GM12878 (cell line): Measurements from ENCODE around the gene HNRNPA2B1. TPM values are rescaled to one million over a fixed set of nuclear protein-coding genes. Genes with fewer than 3 reads are reported as not detected.

ENCODE experiments used
- ATAC-seq: fragments of 200-7000 bp; cut with Tn5 transposase; 3 replicates; pipeline ENCODE4 v1.9.1; 2020; ENCODE audit warnings: mild to moderate bottlenecking, moderate library complexity
- Bru-seq: library from RNA; stranded (reverse); fragments of 400-500 nt; gene quantifications from one replicate; lab custom pipeline; 2021; lab: Mats Ljungman, UMichigan
- BruChase-seq, 2 experiments: library from RNA; stranded (reverse); fragments of 400-500 nt; gene quantifications; one replicate each; lab custom pipeline; 2021; lab: Mats Ljungman, UMichigan
- BruUV-seq: library from RNA; stranded (reverse); fragments of 400-500 nt; replicated peaks from 2 replicates; lab custom pipeline; 2021; lab: Mats Ljungman, UMichigan
- CTCF ChIA-PET: fragments of 300-600 bp; sonication (Branson Sonifier 250); formaldehyde crosslinking; extraction: SDS; loops from one replicate; lab custom pipeline; 2021; ENCODE audit warnings: inconsistent platforms; lab: Yijun Ruan, JAX
- POLR2A ChIA-PET: fragments of 350-600 bp; formaldehyde crosslinking; extraction: SDS; loops from one replicate; lab custom pipeline; 2021; ENCODE audit warnings: inconsistent platforms; lab: Charles Lee
- RAD21 ChIA-PET: fragments of 300-600 bp; sonication (Branson Sonifier 250); formaldehyde crosslinking; loops from one replicate; lab custom pipeline; 2023; ENCODE audit warnings: antibody characterized with exemption; ENCODE audit not compliant: unreplicated experiment; lab: Charles Lee
- SMC1A ChIA-PET: fragments of 300-600 bp; sonication (Branson Sonifier 250); formaldehyde crosslinking; loops from one replicate; lab custom pipeline; 2023; ENCODE audit not compliant: unreplicated experiment, uncharacterized antibody; lab: Charles Lee
- DNase-seq: peaks from one replicate; pipeline ENCODE4 v3.0.0-alpha.2; 2011; ENCODE audit warnings: low read depth, low spot score
- FAIRE-seq: peaks from 3 replicates; lab custom pipeline; 2011; peaks lifted over from hg19 to GRCh38; lab: Jason Lieb, UNC
- H2AFZ ChIP-seq: 2 replicates; pipeline ENCODE4 v1.6.0; 2011; ENCODE audit warnings: low read depth, low read length, control low read depth; ENCODE audit not compliant: control insufficient read depth
- H3K27ac ChIP-seq: 2 replicates; pipeline ENCODE4 v1.5.1; 2011; ENCODE audit warnings: control low read depth; ENCODE audit not compliant: control insufficient read depth, insufficient read depth
- H3K27me3 ChIP-seq, 2 experiments: replicated peaks in 1 of 2; 2 replicates each; pipeline versions ENCODE4 v1.6.0 to v1.6.1; 2011; ENCODE audit warnings: low read length in 1 of 2; ENCODE audit not compliant: control insufficient read depth in 2 of 2, insufficient read depth in 2 of 2
- H3K36me3 ChIP-seq, 2 experiments: 2 replicates each; pipeline ENCODE4 v1.5.1; 2011; ENCODE audit warnings: low read length in 1 of 2; ENCODE audit not compliant: control insufficient read depth in 2 of 2, insufficient read depth in 2 of 2
- H3K4me1 ChIP-seq: 2 replicates; pipeline ENCODE4 v1.6.1; 2011; ENCODE audit warnings: mild to moderate bottlenecking, low read length, moderate library complexity, mixed read lengths; ENCODE audit not compliant: control insufficient read depth, insufficient read depth
- H3K4me2 ChIP-seq: 2 replicates; pipeline ENCODE4 v1.6.0; 2011; ENCODE audit warnings: control low read depth; ENCODE audit not compliant: control insufficient read depth, insufficient read depth
- H3K4me3 ChIP-seq: fragments of 200-600 bp; sonication (generic); 2 replicates; pipeline ENCODE4 v1.5.1; 2016
- H3K79me2 ChIP-seq: 2 replicates; pipeline ENCODE4 v1.6.0; 2011; ENCODE audit warnings: low read length; ENCODE audit not compliant: control insufficient read depth, insufficient read depth
- H3K9ac ChIP-seq: 2 replicates; pipeline ENCODE4 v1.8.0; 2011; ENCODE audit warnings: low read length, control low read depth, mixed read lengths; ENCODE audit not compliant: control insufficient read depth, insufficient read depth
- H3K9me3 ChIP-seq: replicated peaks from 3 replicates; pipeline ENCODE4 v1.5.1; 2011; ENCODE audit warnings: mild to moderate bottlenecking, low read length; ENCODE audit not compliant: control insufficient read depth, insufficient read depth
- H4K20me1 ChIP-seq: 2 replicates; pipeline ENCODE4 v1.6.0; 2011; ENCODE audit not compliant: control insufficient read depth, insufficient read depth
- CHD2 ChIP-seq: IDR thresholded peaks from 2 replicates; pipeline ENCODE4 v1.6.1; 2011; ENCODE audit warnings: low read depth, low read length, improper control_type of control experiment, borderline replicate concordance
- EGR1 ChIP-seq, 2 experiments: IDR thresholded peaks; 1 replicate in 1 of 2; 2 replicates in 1 of 2; pipeline ENCODE4 v1.6.1; 2011 to 2012; ENCODE audit warnings: low read depth in 2 of 2, low read length in 2 of 2, borderline replicate concordance in 1 of 2, mild to moderate bottlenecking in 1 of 2, moderate library complexity in 1 of 2
- FOXK2 ChIP-seq: fragments of 450-650 bp; IDR thresholded peaks from 2 replicates; pipeline ENCODE4 v1.6.1; 2017; ENCODE audit warnings: mild to moderate bottlenecking, moderate library complexity
- GATAD2B ChIP-seq: fragments of 450-650 bp; conservative IDR thresholded peaks from 2 replicates; pipeline ENCODE4 v1.6.1; 2017; ENCODE audit warnings: low read depth, mild to moderate bottlenecking, moderate library complexity
- LARP7 ChIP-seq: fragments of 450-650 bp; IDR thresholded peaks from 2 replicates; pipeline ENCODE4 v1.6.1; 2017; ENCODE audit warnings: mild to moderate bottlenecking
- NBN ChIP-seq: fragments of 450-650 bp; IDR thresholded peaks from 2 replicates; pipeline ENCODE4 v1.6.1; 2016
- NR2C1 ChIP-seq: fragments of 450-650 bp; IDR thresholded peaks from 2 replicates; pipeline ENCODE4 v1.6.1; 2017; ENCODE audit warnings: antibody characterized with exemption, mild to moderate bottlenecking, moderate library complexity
- TARDBP ChIP-seq: IDR thresholded peaks from 2 replicates; pipeline ENCODE4 v1.6.1; 2016; ENCODE audit warnings: borderline replicate concordance
- TBL1XR1 ChIP-seq: IDR thresholded peaks from 2 replicates; pipeline ENCODE4 v1.6.1; 2012; ENCODE audit warnings: low read depth, low read length, improper control_type of control experiment
- WGBS: methylation state at CpG from one replicate; pipeline ENCODE4 v1.1.6; 2016; ENCODE audit warnings: low lambda C conversion rate; ENCODE audit not compliant: insufficient replicate concordance, insufficient coverage; ENCODE audit errors: missing lambda C conversion rate; 5-methylcytosine and 5-hydroxymethylcytosine counted together
- in situ Hi-C: fragments of 300-500 bp; cut with MboI; formaldehyde crosslinking; loops from 9 replicates; pipeline ENCODE4 v1.14.3; 2018; ENCODE audit warnings: mixed read lengths
- intact Hi-C: fragments of 100-400 bp; cut with micrococcal nuclease; formaldehyde crosslinking; loops from one replicate; pipeline ENCODE4 v1.14.2; 2022; ENCODE audit not compliant: unreplicated experiment
- long read RNA-seq, 2 experiments: library from polyadenylated mRNA; unstranded; transcript quantifications; one replicate each; pipeline ENCODE4 v2.0.0, GENCODE V29; 2019 to 2020
- polyA minus RNA-seq, 3 experiments: library from RNA; depleted of rRNA, polyadenylated mRNA; stranded (reverse); fragments of >200 nt; gene quantifications; 2 replicates each; pipeline ENCODE4 v1.2.3, GENCODE V29; 2011
- polyA plus RNA-seq, 11 experiments: library from polyadenylated mRNA; depleted of rRNA in 4 of 11; unstranded in 6 of 11; stranded (reverse) in 5 of 11; fragments of >200 nt; fragmentation: Nextera tagmentation in 4 of 11; fragmentation: Illumina TruSeq in 1 of 11; extraction: Ambion mirVana in 4 of 11; extraction: Trizol in 1 of 11; gene quantifications; 1 replicate in 1 of 11; 2 replicates in 10 of 11; pipeline versions ENCODE4 v1.2.1 to v1.2.3, GENCODE V29; 2011 to 2016; ENCODE audit warnings: inconsistent platforms in 2 of 11, missing spikeins in 2 of 11, low read depth in 1 of 11
- total RNA-seq, 4 experiments: library from RNA; depleted of rRNA in 3 of 4; stranded (reverse); fragments of >200 nt in 3 of 4; fragmentation: Illumina TruSeq in 1 of 4; extraction: Trizol in 1 of 4; gene quantifications; 2 replicates each; pipeline versions ENCODE4 v1.2.1 to v1.2.3, GENCODE V29; 2013 to 2021
- TF ChIP-seq, protein P1 (sequence below): IDR thresholded peaks from 2 replicates; pipeline ENCODE4 v1.6.1; 2012; ENCODE audit warnings: improper control_type of control experiment, low read depth, low read length; ENCODE audit not compliant: insufficient replicate concordance

Gene HNRNPA2B1
- 404 and 419 TPM in 2 replicates for total RNA-seq (2013; cell fraction: nucleolus; rRNA removed)
- 295 and 319 TPM in 2 replicates for total RNA-seq (2014; rRNA removed)
- 603 and 632 TPM in 2 replicates for total RNA-seq (2014; rRNA removed; fragmentation: Illumina TruSeq; extraction: Trizol)
- 699 and 740 TPM in 2 replicates for total RNA-seq (2021)
- 532 TPM for polyA plus RNA-seq (2011; ENCODE audit: low read depth)
- polyA plus RNA-seq (2011; rRNA removed), result 721 and 1,149 TPM in 2 replicates
- polyA plus RNA-seq (2011; cell fraction: cytosol; rRNA removed), result 265 and 307 TPM in 2 replicates
- 577 and 864 TPM in 2 replicates for polyA plus RNA-seq (2011; cell fraction: nucleus; rRNA removed)
- 686 TPM in 2 replicates for polyA plus RNA-seq (2012)
- polyA plus RNA-seq (2014; fragmentation: Illumina TruSeq; extraction: Trizol), result 1,357 and 1,719 TPM in 2 replicates
- 1,000 to 10,000 TPM in 1 of 2 experiments, 100 to 1,000 TPM in 1; 726 to 1,124 TPM for polyA plus RNA-seq (2014; fragmentation: Nextera tagmentation; extraction: Ambion mirVana)
- 1,063 and 1,240 TPM in 2 replicates for polyA plus RNA-seq (2014; rRNA removed)
- 1,000 to 10,000 TPM; 1,359 to 1,396 TPM for polyA plus RNA-seq (2016; fragmentation: Nextera tagmentation; extraction: Ambion mirVana)
- 198 and 212 TPM in 2 replicates for polyA minus RNA-seq (2011; rRNA and poly(A)+ RNA removed)
- 167 and 191 TPM in 2 replicates for polyA minus RNA-seq (2011; cell fraction: cytosol; rRNA and poly(A)+ RNA removed)
- polyA minus RNA-seq (2011; cell fraction: nucleus; rRNA and poly(A)+ RNA removed), result 133 and 235 TPM in 2 replicates
- Bru-seq, nascent RNA, result percentile 100 among the genes with signal in this experiment
- percentile 100 among the genes with signal in this experiment for BruChase-seq, experiment 1, labeled RNA remaining after a 6-hour chase
- percentile 100 among the genes with signal in this experiment for BruChase-seq, experiment 2, labeled RNA remaining after a 2-hour chase
- long read RNA-seq, experiment 1, full-length matches to known transcripts, result 407 of 498 reads
- long read RNA-seq, experiment 1, partial matches to known transcripts, result 26 of 498 reads
- long read RNA-seq, experiment 1, other reads (novel, unspliced or antisense), result 65 of 498 reads
- long read RNA-seq, experiment 2, full-length matches to known transcripts, result 1,135 of 1,504 reads
- long read RNA-seq, experiment 2, partial matches to known transcripts, result 253 of 1,504 reads
- long read RNA-seq, experiment 2, other reads (novel, unspliced or antisense), result 116 of 1,504 reads

DNA sequence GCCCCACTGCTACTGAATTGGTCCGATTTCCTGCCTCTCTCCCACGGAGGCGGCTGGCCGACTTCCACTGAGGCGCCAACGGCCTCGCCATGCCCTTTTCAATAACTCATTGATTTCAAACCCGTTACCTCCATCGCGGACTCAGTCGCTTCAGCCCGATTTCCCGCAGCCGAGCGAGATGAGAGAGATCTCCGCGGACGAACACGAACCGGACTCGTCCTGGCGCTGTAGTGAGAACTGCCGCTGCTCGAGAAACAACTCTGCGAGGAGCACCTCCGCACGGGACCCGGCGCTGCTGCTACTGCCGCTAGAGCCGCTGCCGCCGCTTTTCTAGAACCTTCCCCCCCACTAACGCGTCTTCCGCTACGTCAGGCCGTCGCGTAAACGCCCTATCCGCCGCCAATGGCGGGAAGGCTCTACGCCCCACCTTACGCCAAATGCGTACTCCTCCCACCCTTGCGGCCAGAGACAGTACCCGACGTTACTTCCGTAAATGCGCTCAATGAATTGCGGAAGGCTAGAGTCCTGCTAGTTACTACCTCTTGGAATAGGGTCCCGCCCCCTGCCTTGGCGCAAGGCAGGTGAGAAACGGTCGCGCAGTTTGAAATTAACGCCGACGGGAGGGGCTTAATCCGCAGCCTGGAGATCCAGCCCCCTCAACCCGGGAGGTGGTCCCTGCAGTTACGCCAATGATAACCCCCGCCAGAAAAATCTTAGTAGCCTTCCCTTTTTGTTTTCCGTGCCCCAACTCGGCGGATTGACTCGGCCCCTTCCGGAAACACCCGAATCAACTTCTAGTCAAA lies at the start of gene HNRNPA2B1:
Gene HNRNPA2B1 (minus strand): TSS at position 303 of the 803 bp plus-strand sequence. CDS start 169 bp downstream, at position 134.
- intact Hi-C loops (loop anchor here (2.0 to 10.0 kb wide), 6 partner anchors 48 to 464 kb away; partner anchors contain the start of gene NFE2L3), in situ Hi-C loops (loop anchor here (5.0 kb wide), 1 partner anchor 92 kb away; the partner anchor contains the start of gene SNX10)
- Histone ChIP-seq H3K9me3 (no peaks in the 10 kb centered on the region; the same call in 2 of the 3 replicates), H3K79me2 (peaks cover 90% of the 10 kb centered on the region), H3K36me3 (peaks cover 2 to 11% of the 10 kb centered on the region in 2 experiments), H3K27ac (peak within 1 kb of the TSS; percentile 96), H3K4me2 (0 out of 2 replicates have a peak within 1 kb of the TSS, but pooled peaks have one; percentile 18), H4K20me1 (no peaks in the 10 kb centered on the region; the same call in 1 of the 2 replicates), H3K9ac (peak within 1 kb of the TSS; percentile 98), H3K4me3 (peak within 1 kb of the TSS; percentile 98), H3K4me1 (0 out of 2 replicates have a peak, but pooled peaks cover 3% of the 10 kb centered on the region), H3K27me3 (no peaks in the 10 kb centered on the region), H2AFZ (peak within 1 kb of the TSS; percentile 16)
- ATAC-seq, result peak; percentile 75
- peak; percentile 98 for DNase-seq
- BruUV-seq, result no TSS peak
- RAD21 ChIA-PET, result interaction anchor here (0.7 to 12.7 kb wide), 18 partner anchors 8 to 308 kb away, joined by 3 to 164 read pairs (median 5); partner anchors contain the start of gene NFE2L3
- POLR2A ChIA-PET, result interaction anchor here (0.5 to 12.7 kb wide), 17 partner anchors 9 to 334 kb away, joined by 3 to 206 read pairs (median 4); partner anchors contain the start of gene NFE2L3
- CTCF ChIA-PET, result interaction anchor here (0.7 to 13.1 kb wide), 10 partner anchors 12 to 307 kb away, joined by 3 to 203 read pairs (median 7); partner anchors contain the start of gene NFE2L3
- SMC1A ChIA-PET, result interaction anchor here (1.0 to 11.0 kb wide), 9 partner anchors 9 to 233 kb away, joined by 3 to 198 read pairs (median 6); partner anchors contain the start of gene NFE2L3
- FAIRE-seq, result peak; percentile 95
- WGBS, result under 1% methylated on average over 71 of the region's 71 CpGs
- TF ChIP-seq EGR1 (IDR thresholded peaks at IDR 0.05; ENCODE audit: borderline replicate concordance in 1 of 2, low read depth in 2 of 2, low read length in 2 of 2), result peak; percentile 50 to 96
- TF ChIP-seq LARP7, result peak; percentile 95
- TF ChIP-seq FOXK2, result no peak
- no peak for TF ChIP-seq NR2C1
- peak; percentile 91 for TF ChIP-seq NBN
- peak; percentile 43 for TF ChIP-seq CHD2
- peak; percentile 17; the same call in 1 of the 2 replicates for TF ChIP-seq TARDBP
- TF ChIP-seq, protein P1, sequence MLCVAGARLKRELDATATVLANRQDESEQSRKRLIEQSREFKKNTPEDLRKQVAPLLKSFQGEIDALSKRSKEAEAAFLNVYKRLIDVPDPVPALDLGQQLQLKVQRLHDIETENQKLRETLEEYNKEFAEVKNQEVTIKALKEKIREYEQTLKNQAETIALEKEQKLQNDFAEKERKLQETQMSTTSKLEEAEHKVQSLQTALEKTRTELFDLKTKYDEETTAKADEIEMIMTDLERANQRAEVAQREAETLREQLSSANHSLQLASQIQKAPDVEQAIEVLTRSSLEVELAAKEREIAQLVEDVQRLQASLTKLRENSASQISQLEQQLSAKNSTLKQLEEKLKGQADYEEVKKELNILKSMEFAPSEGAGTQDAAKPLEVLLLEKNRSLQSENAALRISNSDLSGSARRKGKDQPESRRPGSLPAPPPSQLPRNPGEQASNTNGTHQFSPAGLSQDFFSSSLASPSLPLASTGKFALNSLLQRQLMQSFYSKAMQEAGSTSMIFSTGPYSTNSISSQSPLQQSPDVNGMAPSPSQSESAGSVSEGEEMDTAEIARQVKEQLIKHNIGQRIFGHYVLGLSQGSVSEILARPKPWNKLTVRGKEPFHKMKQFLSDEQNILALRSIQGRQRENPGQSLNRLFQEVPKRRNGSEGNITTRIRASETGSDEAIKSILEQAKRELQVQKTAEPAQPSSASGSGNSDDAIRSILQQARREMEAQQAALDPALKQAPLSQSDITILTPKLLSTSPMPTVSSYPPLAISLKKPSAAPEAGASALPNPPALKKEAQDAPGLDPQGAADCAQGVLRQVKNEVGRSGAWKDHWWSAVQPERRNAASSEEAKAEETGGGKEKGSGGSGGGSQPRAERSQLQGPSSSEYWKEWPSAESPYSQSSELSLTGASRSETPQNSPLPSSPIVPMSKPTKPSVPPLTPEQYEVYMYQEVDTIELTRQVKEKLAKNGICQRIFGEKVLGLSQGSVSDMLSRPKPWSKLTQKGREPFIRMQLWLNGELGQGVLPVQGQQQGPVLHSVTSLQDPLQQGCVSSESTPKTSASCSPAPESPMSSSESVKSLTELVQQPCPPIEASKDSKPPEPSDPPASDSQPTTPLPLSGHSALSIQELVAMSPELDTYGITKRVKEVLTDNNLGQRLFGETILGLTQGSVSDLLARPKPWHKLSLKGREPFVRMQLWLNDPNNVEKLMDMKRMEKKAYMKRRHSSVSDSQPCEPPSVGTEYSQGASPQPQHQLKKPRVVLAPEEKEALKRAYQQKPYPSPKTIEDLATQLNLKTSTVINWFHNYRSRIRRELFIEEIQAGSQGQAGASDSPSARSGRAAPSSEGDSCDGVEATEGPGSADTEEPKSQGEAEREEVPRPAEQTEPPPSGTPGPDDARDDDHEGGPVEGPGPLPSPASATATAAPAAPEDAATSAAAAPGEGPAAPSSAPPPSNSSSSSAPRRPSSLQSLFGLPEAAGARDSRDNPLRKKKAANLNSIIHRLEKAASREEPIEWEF, result no peak
- TF ChIP-seq TBL1XR1, result peak; percentile 49; the same call in 1 of the 2 replicates
- TF ChIP-seq GATAD2B, result no peak; the same call in 1 of the 2 replicates
